Measurements from ENCODE around the gene TIMM23.

DNA sequence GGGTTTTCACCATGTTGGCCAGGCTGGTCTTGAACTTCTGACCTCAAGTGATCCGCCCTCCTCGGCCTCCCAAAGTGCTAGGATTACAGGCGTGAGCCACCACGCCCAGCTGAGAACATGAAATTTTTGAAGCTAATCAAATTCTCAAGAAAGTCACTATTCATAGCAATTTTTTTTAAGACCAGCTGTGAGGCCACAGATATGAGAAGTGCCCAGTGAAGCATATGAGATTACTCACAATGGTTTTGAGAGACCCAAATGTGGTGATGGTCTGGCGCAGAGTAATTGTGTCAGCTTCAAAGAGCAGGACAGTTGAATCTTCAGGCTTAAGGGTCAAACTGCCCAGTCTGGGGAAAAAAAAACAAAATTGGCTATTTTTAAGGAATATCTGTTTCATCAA, 41.9 kb downstream of the TIMM23 start:
- TF ChIP-seq, protein P1, sequence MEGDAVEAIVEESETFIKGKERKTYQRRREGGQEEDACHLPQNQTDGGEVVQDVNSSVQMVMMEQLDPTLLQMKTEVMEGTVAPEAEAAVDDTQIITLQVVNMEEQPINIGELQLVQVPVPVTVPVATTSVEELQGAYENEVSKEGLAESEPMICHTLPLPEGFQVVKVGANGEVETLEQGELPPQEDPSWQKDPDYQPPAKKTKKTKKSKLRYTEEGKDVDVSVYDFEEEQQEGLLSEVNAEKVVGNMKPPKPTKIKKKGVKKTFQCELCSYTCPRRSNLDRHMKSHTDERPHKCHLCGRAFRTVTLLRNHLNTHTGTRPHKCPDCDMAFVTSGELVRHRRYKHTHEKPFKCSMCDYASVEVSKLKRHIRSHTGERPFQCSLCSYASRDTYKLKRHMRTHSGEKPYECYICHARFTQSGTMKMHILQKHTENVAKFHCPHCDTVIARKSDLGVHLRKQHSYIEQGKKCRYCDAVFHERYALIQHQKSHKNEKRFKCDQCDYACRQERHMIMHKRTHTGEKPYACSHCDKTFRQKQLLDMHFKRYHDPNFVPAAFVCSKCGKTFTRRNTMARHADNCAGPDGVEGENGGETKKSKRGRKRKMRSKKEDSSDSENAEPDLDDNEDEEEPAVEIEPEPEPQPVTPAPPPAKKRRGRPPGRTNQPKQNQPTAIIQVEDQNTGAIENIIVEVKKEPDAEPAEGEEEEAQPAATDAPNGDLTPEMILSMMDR (IDR thresholded peaks at IDR 0.05), result no peak
- TF ChIP-seq POLR2A (IDR thresholded peaks at IDR 0.05) (no peak), POLR2AphosphoS5 (IDR thresholded peaks at IDR 0.05) (no peak)

Data from sigmoid colon (tissue), 4 donors.